Stimulated activated CD8-positive, alpha-beta memory T cell treated with anti-CD3 and anti-CD28 coated beads, Interleukin-15, amount 100 ng/mL, for 4 hours (primary cell): ENCODE data around the gene ZNF28.
"Not testable (repeated sequence)": the region's sequence is repeated elsewhere in the genome, so short reads cannot be mapped to it uniquely, and the experiment has no call there.

Experiments
- DNase-seq, 2 donors: peaks; one replicate each; pipeline ENCODE4 v3.0.0-alpha.2; 2020; ENCODE audit warnings: low read depth in 2 of 2

ZNF28 gene

DNA sequence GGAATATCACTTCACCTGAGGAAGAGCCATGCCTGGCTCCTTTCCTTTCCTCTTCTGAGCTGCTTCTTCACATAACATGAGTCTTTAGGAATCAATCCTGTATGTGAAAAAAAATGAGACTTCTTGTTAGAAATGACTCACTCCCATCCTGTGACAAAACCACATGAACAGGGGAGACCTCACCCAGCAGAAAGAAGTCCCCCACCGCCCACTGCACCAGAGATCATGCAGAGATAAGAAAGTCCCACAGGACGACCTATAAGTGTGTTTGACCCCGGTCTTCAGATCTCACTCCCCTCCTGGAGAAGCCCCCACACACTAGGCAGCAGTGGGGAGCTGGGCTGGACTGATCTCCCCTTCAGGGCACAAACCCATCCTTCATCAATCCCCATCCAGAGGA, 42.6 kb downstream of the ZNF28 start:
- peak; percentile 38 to 39 for DNase-seq

DNA sequence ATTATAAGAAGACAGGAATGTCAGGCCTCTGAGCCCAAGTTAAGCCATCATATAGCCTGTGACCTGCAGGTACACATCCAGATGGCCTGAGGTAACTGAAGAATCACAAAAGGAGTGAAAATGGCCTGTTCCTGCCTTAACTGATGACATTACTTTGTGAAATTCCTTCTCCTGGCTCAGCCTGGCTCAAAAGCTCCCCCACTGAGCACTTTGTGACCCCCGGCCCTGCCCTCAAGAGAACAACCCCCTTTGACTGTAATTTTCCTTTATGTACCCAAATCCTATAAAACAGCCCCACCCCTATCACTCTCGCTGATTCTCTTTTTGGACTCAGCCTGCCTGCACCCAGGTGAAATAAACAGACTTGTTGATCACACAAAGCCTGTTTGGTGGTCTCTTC, 65.0 kb downstream of the ZNF28 start:
- not testable (repeated sequence) for DNase-seq

DNA sequence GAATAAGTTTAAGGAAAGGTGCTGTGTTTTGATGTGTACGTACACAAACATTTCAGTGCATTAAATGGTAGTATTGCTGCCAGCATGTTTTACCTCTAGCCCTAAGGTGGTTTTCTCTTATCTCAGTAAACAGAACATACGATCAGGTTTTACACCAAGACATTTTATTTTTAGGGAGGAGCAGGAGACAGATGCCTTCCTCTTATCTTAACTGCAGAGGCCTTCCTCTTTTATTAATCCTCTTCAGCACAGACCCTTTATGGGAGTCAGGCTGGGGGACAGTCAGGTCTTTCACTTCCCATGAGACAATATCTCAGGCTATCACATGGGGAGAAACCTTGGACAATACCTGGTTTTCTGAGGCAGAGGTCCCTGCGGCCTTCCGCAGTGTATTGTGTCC, 71.7 kb downstream of the ZNF28 start:
- DNase-seq = no peak

DNA sequence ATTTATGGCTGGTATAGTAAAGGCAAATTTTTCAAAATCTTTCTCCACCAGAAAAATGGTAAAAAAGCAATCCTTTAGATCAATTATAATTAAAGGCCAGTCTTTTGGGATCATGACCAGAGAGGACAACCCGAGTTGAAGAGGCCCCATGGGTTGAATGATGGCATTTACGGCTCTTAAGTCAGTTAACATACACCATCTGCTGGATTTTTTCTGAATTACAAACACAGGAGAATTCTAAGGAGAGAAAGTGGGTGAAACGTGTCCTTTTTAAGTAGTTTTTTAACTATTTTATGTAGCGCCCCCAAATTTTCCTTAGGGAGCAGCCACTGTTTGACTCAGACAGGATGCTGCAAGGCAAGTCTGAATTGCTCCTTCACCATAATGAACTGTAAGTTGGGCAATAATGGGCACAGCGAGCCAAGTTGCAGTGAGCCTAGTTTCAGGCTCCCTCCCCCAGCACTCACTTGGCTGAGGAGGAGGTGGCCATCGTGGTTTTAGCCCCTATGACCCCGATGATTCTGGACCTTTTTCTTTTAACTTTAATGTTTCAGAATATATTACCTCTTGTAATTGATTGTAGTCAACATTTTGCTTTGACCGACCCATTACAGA, 73.0 kb downstream of the ZNF28 start:
- DNase-seq = no peak
